Ovary (tissue), 3 donors: ENCODE measurements around the gene PLAA.

Experiments
- CTCF ChIP-seq, 3 donors: fragments of 450-650 bp in 2 of 3; fragments of 200-600 bp in 1 of 3; IDR thresholded peaks; one replicate each; pipeline versions ENCODE4 v1.5.1 to v1.8.0; 2016 to 2022; ENCODE audit warnings: antibody characterized with exemption in 3 of 3, mild to moderate bottlenecking in 1 of 3
- POLR2A ChIP-seq: fragments of 450-650 bp; IDR thresholded peaks from one replicate; pipeline ENCODE4 v1.6.1; 2017; ENCODE audit warnings: antibody characterized with exemption, mild to moderate bottlenecking, moderate library complexity
- donor health status: DM: no; HTN: no; CAD: no.

GRCh38 chr9:26928902-26929495, 18.0 kb downstream of the PLAA start:
- TF ChIP-seq POLR2A (no peak), CTCF (IDR thresholded peaks at IDR 0.05) (no peak)
